Measurements from ENCODE around the gene FSIP1.

Gene FSIP1

GRCh38 chr15:39687965-39688364, 94.7 kb downstream of the FSIP1 start:
- no peak for DNase-seq

DNA sequence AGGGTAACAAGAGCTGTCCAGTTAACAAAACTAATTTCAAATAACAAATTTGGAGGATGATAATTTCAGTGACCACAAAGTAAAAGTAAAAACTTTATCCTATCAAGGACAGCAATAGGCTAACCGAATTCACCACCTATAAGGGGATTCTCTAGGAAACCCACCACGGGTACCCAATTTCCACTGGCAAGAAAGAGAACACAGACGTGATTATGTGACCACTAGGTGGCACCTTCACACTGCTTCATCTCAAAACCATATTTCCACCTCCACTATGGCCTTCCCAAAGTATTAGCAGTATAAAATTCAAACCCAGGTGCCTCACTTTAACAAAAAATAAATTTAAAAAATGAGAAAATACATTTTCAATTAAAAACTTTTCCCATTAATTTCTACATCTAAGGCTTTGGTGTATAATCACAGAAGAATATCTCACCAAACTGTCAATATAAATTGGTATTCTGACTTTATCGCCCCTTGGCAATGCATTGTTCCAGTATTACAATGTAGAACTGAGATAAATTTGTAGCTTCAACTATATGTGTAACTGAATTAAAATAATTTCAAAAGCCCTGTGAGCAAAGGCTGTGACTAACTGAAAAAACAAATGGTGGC, 96.5 kb downstream of the FSIP1 start:
- peak in 14 of 56 donors; percentile 0 to 61 (median 8) for DNase-seq

- no peak for DNase-seq
These were observed 97.3 kb downstream of the FSIP1 start for GRCh38 chr15:39685367-39685766.

DNA sequence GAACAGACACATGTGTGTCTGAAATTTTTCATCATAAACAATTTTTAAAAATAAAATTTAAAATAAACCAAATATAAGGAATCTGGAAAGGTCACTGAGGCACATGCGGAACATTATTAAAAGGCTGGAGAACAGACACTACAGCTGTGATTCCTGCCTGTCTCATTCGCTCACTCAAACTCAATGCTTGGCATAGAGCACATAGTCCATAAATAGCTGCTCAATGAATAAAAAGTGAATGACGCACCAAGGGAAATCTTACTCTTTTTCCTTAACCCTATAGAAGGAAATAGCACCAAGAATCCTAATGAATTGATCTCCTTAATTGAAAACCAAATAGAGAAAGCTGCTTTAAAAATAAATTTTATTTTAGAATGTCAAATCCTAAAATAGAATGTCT, 98.4 kb downstream of the FSIP1 start:
- DNase-seq: no peak

DNA sequence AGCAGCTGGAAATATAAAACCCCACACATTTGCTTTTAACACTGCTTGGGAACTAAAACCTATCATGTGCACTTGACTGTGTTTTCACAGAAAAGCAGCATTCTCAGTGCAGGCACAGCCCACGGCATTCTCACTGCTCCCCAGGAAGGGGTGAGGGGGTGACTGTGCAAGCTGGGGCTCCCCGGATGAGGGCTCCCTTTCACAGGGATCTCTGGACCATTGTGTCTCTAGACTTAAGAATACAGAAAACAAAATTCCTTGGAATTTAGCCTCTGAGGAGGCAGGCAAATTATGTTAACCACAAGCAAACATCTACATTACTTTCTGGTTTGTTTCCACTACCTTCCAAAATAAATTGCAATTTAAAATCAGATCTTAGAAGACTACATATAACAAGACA, 100.3 kb downstream of the FSIP1 start:
- DNase-seq: peak in 5 of 56 donors; percentile 1 to 23 (median 7)

GRCh38 chr15:39680868-39681267, 101.8 kb downstream of the FSIP1 start:
- no peak for DNase-seq

GRCh38 chr15:39672666-39673065, 110.0 kb downstream of the FSIP1 start:
- DNase-seq: no peak

- DNase-seq: peak in 3 of 56 donors; percentile 8 to 19 (median 19)
These were observed 110.5 kb downstream of the FSIP1 start for GRCh38 chr15:39672184-39672583.

DNA sequence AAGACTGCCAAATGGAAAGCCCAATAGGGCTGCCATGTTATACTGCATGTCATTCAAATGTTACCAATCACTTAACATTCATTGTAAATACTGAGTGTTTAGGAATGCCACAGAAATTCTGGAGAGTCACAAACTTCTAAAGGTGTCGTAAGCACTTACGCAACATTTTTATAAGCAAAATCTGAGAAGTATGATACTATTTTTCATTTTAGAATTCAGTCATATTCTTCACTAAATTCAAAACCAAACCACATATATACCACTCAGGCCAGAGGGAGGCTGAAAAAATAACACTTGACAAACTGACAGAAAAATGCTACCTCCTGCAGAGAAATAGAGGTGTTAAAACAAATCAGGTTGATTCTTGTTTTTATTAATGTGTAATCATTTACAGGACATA, 112.0 kb downstream of the FSIP1 start:
- no peak for DNase-seq

- DNase-seq: no peak
These were observed 113.0 kb downstream of the FSIP1 start for GRCh38 chr15:39669661-39670060.

GRCh38 chr15:39669241-39669640, 113.4 kb downstream of the FSIP1 start:
- DNase-seq: no peak

GRCh38 chr15:39668457-39668856, 114.2 kb downstream of the FSIP1 start:
- no peak for DNase-seq

- no peak for DNase-seq
These were observed 115.1 kb downstream of the FSIP1 start for GRCh38 chr15:39667382-39668127.

DNA sequence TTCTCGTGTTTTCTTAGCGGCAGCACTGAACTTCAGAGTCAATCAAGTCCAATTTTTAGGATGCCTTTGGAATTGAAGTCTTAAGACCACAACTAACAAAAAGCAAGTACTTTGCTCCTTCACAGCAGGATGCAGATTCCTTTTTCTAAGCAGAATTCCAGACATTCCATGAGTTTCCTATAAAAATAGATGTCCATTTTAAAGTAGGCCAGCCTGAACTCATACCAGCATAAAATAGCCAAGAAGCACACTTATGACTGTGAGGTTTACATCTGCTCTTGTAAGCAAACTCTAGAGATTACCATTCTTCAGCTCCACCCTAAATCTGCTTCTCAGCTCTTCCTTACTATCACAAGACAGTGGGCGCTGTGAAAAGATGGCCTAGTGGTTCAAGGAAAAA, 116.0 kb downstream of the FSIP1 start:
- no peak for DNase-seq

DNA sequence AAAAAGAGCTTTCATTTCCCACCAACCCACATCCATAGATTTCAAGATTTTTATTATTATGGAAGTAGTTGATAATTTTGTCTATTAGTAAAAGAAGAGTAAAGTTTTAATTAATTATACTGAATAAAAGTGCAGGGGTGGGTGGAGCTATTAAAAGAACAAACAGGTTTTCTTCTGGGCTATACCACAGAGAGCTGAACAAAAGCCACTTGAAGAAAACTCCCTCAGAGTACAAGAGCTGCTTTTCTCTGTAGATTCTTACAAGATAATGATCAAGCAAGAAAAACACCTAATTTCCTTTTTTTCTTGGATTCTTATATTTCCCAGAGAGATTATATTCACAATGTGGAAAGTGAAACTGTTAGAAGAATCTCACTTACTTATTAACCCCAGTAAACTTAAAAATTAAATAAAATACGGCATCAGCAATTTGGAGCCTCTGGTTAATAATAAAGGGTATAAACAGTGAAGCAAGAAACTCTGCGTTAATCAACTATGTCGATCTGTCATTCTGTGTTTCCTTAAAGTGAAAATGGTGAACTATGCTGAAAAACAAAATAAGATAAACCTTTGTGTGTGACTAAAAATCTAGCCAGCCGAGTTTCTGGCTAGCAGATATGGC, 116.9 kb downstream of the FSIP1 start:
- DNase-seq: no peak

DNA sequence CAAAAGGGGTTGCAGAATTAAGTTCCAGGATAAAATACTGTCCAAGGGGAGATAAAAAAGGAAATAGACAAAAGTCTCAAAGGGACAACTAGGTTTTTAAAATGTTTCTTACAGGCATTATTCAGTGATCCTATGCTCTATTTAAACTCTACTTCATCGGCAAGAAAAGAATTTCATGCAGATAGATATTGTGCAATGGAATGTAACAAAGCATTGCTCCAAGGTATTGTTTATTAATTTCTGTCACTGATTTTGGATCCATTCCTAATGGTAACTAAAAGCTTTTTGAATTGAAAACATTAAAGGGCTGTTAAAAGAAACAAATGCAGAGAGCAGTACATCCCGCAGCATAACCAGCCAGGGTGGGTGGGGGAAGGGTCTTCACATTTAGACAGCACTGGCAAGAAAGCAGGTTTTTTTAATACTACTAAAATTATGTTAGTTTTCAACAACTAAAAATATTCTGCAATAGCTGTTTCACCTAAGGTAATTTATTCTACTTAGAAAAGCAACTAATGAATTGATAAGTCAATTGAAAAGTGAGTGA, 118.9 kb downstream of the FSIP1 start:
- peak in 1 of 56 donors; percentile 33 for DNase-seq

- DNase-seq: no peak
These were observed 120.9 kb downstream of the FSIP1 start for GRCh38 chr15:39661776-39662175.

DNA sequence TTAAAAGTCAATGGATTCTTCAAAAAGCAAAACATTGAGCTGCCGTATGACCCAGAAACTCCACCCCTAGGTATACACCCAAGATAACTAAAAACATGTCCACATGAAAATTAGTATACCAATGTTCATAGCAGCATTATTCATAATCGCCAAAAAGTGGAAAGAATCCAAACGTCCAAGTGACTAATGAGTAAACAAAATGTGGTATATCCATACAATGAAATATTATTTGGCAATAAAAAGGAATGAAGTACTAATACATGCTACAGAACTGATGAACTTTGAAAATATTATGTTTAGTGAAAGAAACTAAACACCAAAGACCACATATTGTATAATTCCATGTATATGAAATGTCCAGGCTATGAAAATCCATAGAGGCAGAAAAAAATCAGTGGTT, 123.9 kb downstream of the FSIP1 start:
- no peak for DNase-seq

- DNase-seq: no peak
These were observed 125.0 kb downstream of the FSIP1 start for GRCh38 chr15:39657668-39658067.

- DNase-seq: no peak
These were observed 125.5 kb downstream of the FSIP1 start for GRCh38 chr15:39657181-39657580.

GRCh38 chr15:39654304-39654703, 128.3 kb downstream of the FSIP1 start:
- DNase-seq: no peak

GRCh38 chr15:39651881-39652280, 130.8 kb downstream of the FSIP1 start:
- DNase-seq: no peak

Data from nucleus accumbens (tissue), 56 donors.